PFSK-1 (cell line): ENCODE results near the gene EIF1B.

Experiments used
- POLR2AphosphoS5 ChIP-seq: IDR thresholded peaks from 2 replicates; pipeline ENCODE4 v1.6.1; 2012; ENCODE audit warnings: low read depth, mild to moderate bottlenecking, control low read depth, low read length, moderate library complexity
- TAF1 ChIP-seq: IDR thresholded peaks from 2 replicates; pipeline ENCODE4 v1.6.1; 2012; ENCODE audit warnings: low read length, control low read depth, borderline replicate concordance; ENCODE audit not compliant: insufficient read depth
- TF ChIP-seq, protein P1 (sequence below), 2 experiments: IDR thresholded peaks; 2 replicates each; pipeline versions ENCODE4 v1.6.1 to v1.8.0; 2011 to 2012; ENCODE audit warnings: low read depth in 2 of 2, low read length in 2 of 2, control low read depth in 1 of 2, inconsistent platforms in 1 of 2, mild to moderate bottlenecking in 1 of 2, moderate library complexity in 1 of 2; ENCODE audit not compliant: insufficient read depth in 1 of 2

DNA sequence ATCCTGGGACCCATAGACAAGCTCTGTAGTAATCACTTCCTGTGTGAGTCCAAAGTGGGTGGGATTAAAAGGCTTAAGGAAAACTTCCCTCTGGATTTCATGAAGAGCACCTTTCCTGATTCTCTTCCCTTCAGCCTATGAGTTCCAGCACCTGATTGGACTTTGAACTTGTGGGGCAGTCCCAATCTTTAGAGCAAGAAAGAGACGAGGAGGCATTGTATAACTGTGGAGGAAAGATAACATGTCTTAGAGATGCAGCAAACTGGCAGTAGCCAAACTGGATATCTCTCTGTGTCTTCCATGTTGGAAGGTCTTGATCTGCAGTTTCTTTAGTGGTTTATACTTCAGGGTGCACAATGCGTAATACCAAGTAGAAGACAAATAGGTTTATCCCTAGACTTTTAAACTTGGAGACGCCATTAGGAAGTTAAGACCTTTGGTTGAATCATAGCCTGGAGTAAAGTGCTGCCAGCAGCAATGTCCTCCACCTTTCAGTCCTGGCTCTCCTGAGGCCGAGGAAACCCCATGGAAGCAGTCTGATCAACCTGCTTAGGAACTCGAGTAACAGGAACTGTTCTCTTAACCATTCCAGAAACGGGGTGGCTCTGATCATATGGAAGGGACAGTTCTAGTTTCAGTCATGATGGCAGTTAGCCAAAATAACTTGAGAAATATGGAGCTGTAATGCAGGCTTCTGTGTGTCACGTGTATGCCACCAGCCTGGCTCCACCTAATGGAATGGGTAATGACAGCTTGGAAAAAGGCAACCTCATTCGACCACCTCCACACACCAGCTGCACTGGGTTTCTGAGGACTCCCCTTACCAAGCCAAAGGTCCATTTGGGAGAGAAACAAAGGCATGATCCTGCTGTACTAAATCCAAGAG is 4.7 kb downstream of the EIF1B start:
- TF ChIP-seq, protein P1, sequence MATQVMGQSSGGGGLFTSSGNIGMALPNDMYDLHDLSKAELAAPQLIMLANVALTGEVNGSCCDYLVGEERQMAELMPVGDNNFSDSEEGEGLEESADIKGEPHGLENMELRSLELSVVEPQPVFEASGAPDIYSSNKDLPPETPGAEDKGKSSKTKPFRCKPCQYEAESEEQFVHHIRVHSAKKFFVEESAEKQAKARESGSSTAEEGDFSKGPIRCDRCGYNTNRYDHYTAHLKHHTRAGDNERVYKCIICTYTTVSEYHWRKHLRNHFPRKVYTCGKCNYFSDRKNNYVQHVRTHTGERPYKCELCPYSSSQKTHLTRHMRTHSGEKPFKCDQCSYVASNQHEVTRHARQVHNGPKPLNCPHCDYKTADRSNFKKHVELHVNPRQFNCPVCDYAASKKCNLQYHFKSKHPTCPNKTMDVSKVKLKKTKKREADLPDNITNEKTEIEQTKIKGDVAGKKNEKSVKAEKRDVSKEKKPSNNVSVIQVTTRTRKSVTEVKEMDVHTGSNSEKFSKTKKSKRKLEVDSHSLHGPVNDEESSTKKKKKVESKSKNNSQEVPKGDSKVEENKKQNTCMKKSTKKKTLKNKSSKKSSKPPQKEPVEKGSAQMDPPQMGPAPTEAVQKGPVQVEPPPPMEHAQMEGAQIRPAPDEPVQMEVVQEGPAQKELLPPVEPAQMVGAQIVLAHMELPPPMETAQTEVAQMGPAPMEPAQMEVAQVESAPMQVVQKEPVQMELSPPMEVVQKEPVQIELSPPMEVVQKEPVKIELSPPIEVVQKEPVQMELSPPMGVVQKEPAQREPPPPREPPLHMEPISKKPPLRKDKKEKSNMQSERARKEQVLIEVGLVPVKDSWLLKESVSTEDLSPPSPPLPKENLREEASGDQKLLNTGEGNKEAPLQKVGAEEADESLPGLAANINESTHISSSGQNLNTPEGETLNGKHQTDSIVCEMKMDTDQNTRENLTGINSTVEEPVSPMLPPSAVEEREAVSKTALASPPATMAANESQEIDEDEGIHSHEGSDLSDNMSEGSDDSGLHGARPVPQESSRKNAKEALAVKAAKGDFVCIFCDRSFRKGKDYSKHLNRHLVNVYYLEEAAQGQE (IDR thresholded peaks at IDR 0.05; ENCODE audit: insufficient read depth in 1 of 2, low read depth in 2 of 2, low read length in 2 of 2) = no peak
- TF ChIP-seq POLR2AphosphoS5 (no peak), TAF1 (no peak)
